Endodermal cell (in vitro differentiated cells): Measurements from ENCODE around the gene NAA15. TPM values are rescaled to one million over a fixed set of nuclear protein-coding genes. Genes with fewer than 3 reads are reported as not detected.

Experiments used
- DNase-seq: peaks from one replicate; pipeline ENCODE4 v3.0.0-alpha.2; 2017
- H3K27ac ChIP-seq: 2 replicates; pipeline ENCODE4 v1.5.1; 2013; ENCODE audit warnings: mild to moderate bottlenecking, low read depth, low read length, moderate library complexity
- H3K27me3 ChIP-seq: 2 replicates; pipeline ENCODE4 v1.6.1; 2013; ENCODE audit warnings: mild to moderate bottlenecking, low read length, moderate library complexity; ENCODE audit not compliant: insufficient read depth, control insufficient read depth, poor library complexity, severe bottlenecking
- H3K36me3 ChIP-seq: 2 replicates; pipeline ENCODE4 v1.7.0; 2013; ENCODE audit warnings: mild to moderate bottlenecking, low read length, moderate library complexity; ENCODE audit not compliant: control insufficient read depth, insufficient read depth
- H3K4me1 ChIP-seq: one replicate; pipeline ENCODE4 v1.7.0; 2013; ENCODE audit warnings: low read length; ENCODE audit not compliant: control insufficient read depth, insufficient read depth
- H3K4me3 ChIP-seq: 2 replicates; pipeline ENCODE4 v1.5.1; 2013; ENCODE audit warnings: mild to moderate bottlenecking, low read length, moderate library complexity
- H3K9ac ChIP-seq: 2 replicates; pipeline ENCODE4 v1.6.1; 2013; ENCODE audit warnings: mild to moderate bottlenecking, low read length, moderate library complexity; ENCODE audit not compliant: poor library complexity, severe bottlenecking; ENCODE audit errors: extremely low read depth
- H3K9me3 ChIP-seq: 2 replicates; pipeline ENCODE4 v1.6.1; 2013; ENCODE audit warnings: mild to moderate bottlenecking, low read length, moderate library complexity; ENCODE audit not compliant: control insufficient read depth
- H3K27ac Mint-ChIP-seq: 2 replicates; pipeline ENCODE4 v1.8.0; 2020; ENCODE audit warnings: mixed read lengths
- H3K27me3 Mint-ChIP-seq: 2 replicates; pipeline ENCODE4 v1.8.0; 2021; ENCODE audit warnings: mild to moderate bottlenecking, mixed read lengths; ENCODE audit not compliant: insufficient read depth
- H3K36me3 Mint-ChIP-seq: 2 replicates; pipeline ENCODE4 v1.8.0; 2020; ENCODE audit warnings: low read depth, mixed read lengths
- H3K4me1 Mint-ChIP-seq: 2 replicates; pipeline ENCODE4 v1.8.0; 2020; ENCODE audit warnings: mixed read lengths
- H3K4me3 Mint-ChIP-seq: 2 replicates; pipeline ENCODE4 v1.8.0; 2020; ENCODE audit warnings: mild to moderate bottlenecking, moderate library complexity, mixed read lengths
- H3K9me3 Mint-ChIP-seq: 2 replicates; pipeline ENCODE4 v1.8.0; 2020; ENCODE audit warnings: mild to moderate bottlenecking, mixed read lengths
- WGBS, 2 experiments: methylation state at CpG; one replicate each; pipeline versions ENCODE4 v1.1.5 to v1.1.7; 2013; ENCODE audit warnings: missing lambda C conversion rate in 2 of 2, mixed read lengths in 1 of 2; ENCODE audit not compliant: insufficient coverage in 1 of 2, insufficient read length in 1 of 2; 5-methylcytosine and 5-hydroxymethylcytosine counted together
- total RNA-seq, 2 donors: library from RNA; stranded (reverse); fragmentation: NEBNext Ultra II Directional in 1 of 2; extraction: Animal tissue kit (Norgen Biotek cat#: 25700) in 1 of 2; gene quantifications; 2 replicates in 1 of 2; 3 replicates in 1 of 2; pipeline ENCODE4 v1.2.1, GENCODE V29; 2021
- TF ChIP-seq, protein P1 (sequence below): fragments of 200-600 bp; sonication (generic); conservative IDR thresholded peaks from 2 replicates; pipeline ENCODE4 v1.5.0; 2021; ENCODE audit warnings: antibody characterized with exemption, mild to moderate bottlenecking

The NAA15 gene
- total RNA-seq, 2 donors from 2014 or later: 64.7 to 78.9 TPM

DNA sequence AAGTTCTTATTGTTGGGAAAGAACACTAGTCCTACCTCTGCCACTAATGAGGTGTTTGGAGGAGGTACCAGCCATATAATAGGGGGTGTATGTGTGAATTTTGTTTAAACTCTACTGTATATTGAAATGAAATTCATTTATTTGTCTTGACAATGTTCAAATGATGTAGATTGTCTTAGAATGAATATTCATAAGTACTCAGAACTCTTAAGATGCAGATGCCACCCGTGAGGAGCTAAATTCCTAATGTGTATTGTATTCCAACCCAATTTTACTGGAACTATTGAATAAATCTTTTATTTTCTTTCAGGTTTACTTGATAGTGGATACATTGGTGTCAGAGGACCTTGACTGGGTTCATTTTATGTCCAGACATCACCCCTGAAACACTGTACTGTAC is 88.7 kb downstream of the NAA15 start:
- Histone ChIP-seq H3K27me3 (no peaks in the 10 kb centered on the region), H3K9me3 (no peaks in the 10 kb centered on the region), H3K36me3 (peaks cover 93% of the 10 kb centered on the region), H3K4me3 (no peak overlapping the region), H3K4me1 (no peaks in the 10 kb centered on the region), H3K27ac (no peak overlapping the region), H3K9ac (no peak overlapping the region)
- Mint-ChIP-seq H3K4me1 (no peaks in the 10 kb centered on the region), H3K36me3 (peaks cover 59% of the 10 kb centered on the region), H3K9me3 (no peaks in the 10 kb centered on the region), H3K27me3 (no peaks in the 10 kb centered on the region), H3K27ac (no peak overlapping the region), H3K4me3 (no peak overlapping the region)
- WGBS, 2 experiments: 100% methylated on average over 1 of the region's 1 CpG
- no peak for DNase-seq
- TF ChIP-seq, protein P1, sequence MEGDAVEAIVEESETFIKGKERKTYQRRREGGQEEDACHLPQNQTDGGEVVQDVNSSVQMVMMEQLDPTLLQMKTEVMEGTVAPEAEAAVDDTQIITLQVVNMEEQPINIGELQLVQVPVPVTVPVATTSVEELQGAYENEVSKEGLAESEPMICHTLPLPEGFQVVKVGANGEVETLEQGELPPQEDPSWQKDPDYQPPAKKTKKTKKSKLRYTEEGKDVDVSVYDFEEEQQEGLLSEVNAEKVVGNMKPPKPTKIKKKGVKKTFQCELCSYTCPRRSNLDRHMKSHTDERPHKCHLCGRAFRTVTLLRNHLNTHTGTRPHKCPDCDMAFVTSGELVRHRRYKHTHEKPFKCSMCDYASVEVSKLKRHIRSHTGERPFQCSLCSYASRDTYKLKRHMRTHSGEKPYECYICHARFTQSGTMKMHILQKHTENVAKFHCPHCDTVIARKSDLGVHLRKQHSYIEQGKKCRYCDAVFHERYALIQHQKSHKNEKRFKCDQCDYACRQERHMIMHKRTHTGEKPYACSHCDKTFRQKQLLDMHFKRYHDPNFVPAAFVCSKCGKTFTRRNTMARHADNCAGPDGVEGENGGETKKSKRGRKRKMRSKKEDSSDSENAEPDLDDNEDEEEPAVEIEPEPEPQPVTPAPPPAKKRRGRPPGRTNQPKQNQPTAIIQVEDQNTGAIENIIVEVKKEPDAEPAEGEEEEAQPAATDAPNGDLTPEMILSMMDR: no peak

DNA sequence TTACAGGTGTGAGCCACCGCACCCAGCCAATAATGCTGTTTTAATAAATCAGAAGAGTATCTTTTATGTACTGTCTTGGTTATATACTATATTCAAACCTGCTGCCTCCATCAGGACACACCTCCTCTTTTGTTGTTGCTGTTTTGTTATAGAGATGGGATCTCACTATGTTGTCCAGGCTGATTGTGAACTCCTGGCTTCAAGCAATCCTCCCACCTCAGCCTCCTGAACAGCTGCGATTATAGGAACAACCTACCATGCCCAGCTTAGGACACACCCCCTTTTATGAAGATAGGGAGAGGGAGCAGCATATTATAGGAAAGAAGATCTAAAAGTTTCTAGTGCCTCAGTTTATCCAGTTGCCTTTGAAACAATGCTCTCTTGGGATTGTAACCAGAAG is 90.4 kb downstream of the NAA15 start:
- no peaks in the 10 kb centered on the region for H3K27me3 ChIP-seq
- Mint-ChIP-seq H3K4me3 (no peak overlapping the region), H3K27ac (no peak overlapping the region), H3K9me3 (no peaks in the 10 kb centered on the region), H3K36me3 (peaks cover 58% of the 10 kb centered on the region), H3K27me3 (no peaks in the 10 kb centered on the region), H3K4me1 (no peaks in the 10 kb centered on the region)
- H3K36me3 ChIP-seq: peaks cover 93% of the 10 kb centered on the region
- no peaks in the 10 kb centered on the region for H3K4me1 ChIP-seq
- TF ChIP-seq, protein P1: no peak
- H3K4me3 ChIP-seq: no peak overlapping the region
- no peaks in the 10 kb centered on the region for H3K9me3 ChIP-seq
- no peak overlapping the region for H3K27ac ChIP-seq
- DNase-seq: no peak
- 100% methylated on average over 2 of the region's 2 CpGs; no CpG with 5 or more reads in 1 of the 2 experiments for WGBS, 2 experiments
- no peak overlapping the region for H3K9ac ChIP-seq

DNA sequence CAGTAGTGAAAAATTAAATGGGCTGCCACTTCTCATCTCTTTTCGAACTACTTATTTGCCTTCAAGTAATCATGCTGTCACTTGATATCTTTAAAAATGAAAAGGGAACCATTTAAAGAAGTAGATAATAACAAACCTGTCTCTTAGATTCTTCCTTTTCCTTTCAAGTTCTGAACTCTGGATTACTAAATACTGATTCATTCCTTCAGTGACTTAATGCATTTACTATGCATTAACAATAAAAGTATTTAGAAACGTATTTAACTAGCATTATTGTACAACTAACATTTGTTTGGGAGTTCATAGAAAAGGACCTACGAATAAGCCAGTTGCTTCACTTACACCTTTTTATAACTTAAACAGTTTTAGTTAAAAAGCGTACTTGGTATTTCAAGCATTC is 91.5 kb downstream of the NAA15 start:
- no peaks in the 10 kb centered on the region for H3K4me1 ChIP-seq
- no peak for DNase-seq
- peaks cover 61% of the 10 kb centered on the region for H3K36me3 Mint-ChIP-seq

More for the DNA sequence above, 91.5 kb downstream of the NAA15 start:
- Histone ChIP-seq H3K36me3 (peaks cover 83% of the 10 kb centered on the region), H3K27me3 (no peaks in the 10 kb centered on the region), H3K27ac (no peak overlapping the region), H3K9ac (no peak overlapping the region), H3K9me3 (no peaks in the 10 kb centered on the region), H3K4me3 (no peak overlapping the region)
- TF ChIP-seq, protein P1: no peak
- Mint-ChIP-seq H3K4me1 (no peaks in the 10 kb centered on the region), H3K27ac (no peak overlapping the region), H3K4me3 (no peak overlapping the region), H3K9me3 (no peaks in the 10 kb centered on the region), H3K27me3 (no peaks in the 10 kb centered on the region)
- 95 to 100% methylated on average over 2 to 4 of the region's 4 CpGs for whole genome bisulfite sequencing, 2 experiments
